ENCODE measurements around the gene HBE1.

- TF ChIP-seq, protein P1, sequence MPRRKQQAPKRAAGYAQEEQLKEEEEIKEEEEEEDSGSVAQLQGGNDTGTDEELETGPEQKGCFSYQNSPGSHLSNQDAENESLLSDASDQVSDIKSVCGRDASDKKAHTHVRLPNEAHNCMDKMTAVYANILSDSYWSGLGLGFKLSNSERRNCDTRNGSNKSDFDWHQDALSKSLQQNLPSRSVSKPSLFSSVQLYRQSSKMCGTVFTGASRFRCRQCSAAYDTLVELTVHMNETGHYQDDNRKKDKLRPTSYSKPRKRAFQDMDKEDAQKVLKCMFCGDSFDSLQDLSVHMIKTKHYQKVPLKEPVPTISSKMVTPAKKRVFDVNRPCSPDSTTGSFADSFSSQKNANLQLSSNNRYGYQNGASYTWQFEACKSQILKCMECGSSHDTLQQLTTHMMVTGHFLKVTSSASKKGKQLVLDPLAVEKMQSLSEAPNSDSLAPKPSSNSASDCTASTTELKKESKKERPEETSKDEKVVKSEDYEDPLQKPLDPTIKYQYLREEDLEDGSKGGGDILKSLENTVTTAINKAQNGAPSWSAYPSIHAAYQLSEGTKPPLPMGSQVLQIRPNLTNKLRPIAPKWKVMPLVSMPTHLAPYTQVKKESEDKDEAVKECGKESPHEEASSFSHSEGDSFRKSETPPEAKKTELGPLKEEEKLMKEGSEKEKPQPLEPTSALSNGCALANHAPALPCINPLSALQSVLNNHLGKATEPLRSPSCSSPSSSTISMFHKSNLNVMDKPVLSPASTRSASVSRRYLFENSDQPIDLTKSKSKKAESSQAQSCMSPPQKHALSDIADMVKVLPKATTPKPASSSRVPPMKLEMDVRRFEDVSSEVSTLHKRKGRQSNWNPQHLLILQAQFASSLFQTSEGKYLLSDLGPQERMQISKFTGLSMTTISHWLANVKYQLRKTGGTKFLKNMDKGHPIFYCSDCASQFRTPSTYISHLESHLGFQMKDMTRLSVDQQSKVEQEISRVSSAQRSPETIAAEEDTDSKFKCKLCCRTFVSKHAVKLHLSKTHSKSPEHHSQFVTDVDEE (CRISPR knock-in tag; IDR thresholded peaks at IDR 0.05), result no peak
- TF ChIP-seq CREB5 (CRISPR knock-in tag; IDR thresholded peaks at IDR 0.05; ENCODE audit: low read depth) (no peak), TOX (CRISPR knock-in tag; IDR thresholded peaks at IDR 0.05; ENCODE audit: borderline replicate concordance) (no peak), ZNF565 (CRISPR knock-in tag; conservative IDR thresholded peaks at IDR 0.05; ENCODE audit: low read depth) (no peak), PPARA (CRISPR knock-in tag; IDR thresholded peaks at IDR 0.05; ENCODE audit: borderline replicate concordance) (no peak), OSR1 (CRISPR knock-in tag; IDR thresholded peaks at IDR 0.05) (no peak), CSDC2 (CRISPR knock-in tag; IDR thresholded peaks at IDR 0.05) (no peak), ZC3H10 (CRISPR knock-in tag; IDR thresholded peaks at IDR 0.05) (no peak), ZFP30 (CRISPR knock-in tag; IDR thresholded peaks at IDR 0.05) (no peak), BACH2 (CRISPR knock-in tag; IDR thresholded peaks at IDR 0.05; ENCODE audit: borderline replicate concordance) (no peak), ARNTL (CRISPR knock-in tag; IDR thresholded peaks at IDR 0.05; ENCODE audit: borderline replicate concordance, low read depth) (no peak), TCF4 (CRISPR knock-in tag; IDR thresholded peaks at IDR 0.05; ENCODE audit: borderline replicate concordance) (no peak), GLIS3 (CRISPR knock-in tag; IDR thresholded peaks at IDR 0.05) (no peak)
- TF ChIP-seq, protein P2, sequence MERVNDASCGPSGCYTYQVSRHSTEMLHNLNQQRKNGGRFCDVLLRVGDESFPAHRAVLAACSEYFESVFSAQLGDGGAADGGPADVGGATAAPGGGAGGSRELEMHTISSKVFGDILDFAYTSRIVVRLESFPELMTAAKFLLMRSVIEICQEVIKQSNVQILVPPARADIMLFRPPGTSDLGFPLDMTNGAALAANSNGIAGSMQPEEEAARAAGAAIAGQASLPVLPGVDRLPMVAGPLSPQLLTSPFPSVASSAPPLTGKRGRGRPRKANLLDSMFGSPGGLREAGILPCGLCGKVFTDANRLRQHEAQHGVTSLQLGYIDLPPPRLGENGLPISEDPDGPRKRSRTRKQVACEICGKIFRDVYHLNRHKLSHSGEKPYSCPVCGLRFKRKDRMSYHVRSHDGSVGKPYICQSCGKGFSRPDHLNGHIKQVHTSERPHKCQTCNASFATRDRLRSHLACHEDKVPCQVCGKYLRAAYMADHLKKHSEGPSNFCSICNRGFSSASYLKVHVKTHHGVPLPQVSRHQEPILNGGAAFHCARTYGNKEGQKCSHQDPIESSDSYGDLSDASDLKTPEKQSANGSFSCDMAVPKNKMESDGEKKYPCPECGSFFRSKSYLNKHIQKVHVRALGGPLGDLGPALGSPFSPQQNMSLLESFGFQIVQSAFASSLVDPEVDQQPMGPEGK (CRISPR knock-in tag; IDR thresholded peaks at IDR 0.05; ENCODE audit: borderline replicate concordance), result no peak
Observed at GRCh38 chr11:5243816-5244180, 25.9 kb downstream of the HBE1 start.

All from SK-N-SH treated with all-trans-retinoic acid at 6 μM for 48 hours (cell line).